Measurements from ENCODE around the gene KDM4B.

DNA sequence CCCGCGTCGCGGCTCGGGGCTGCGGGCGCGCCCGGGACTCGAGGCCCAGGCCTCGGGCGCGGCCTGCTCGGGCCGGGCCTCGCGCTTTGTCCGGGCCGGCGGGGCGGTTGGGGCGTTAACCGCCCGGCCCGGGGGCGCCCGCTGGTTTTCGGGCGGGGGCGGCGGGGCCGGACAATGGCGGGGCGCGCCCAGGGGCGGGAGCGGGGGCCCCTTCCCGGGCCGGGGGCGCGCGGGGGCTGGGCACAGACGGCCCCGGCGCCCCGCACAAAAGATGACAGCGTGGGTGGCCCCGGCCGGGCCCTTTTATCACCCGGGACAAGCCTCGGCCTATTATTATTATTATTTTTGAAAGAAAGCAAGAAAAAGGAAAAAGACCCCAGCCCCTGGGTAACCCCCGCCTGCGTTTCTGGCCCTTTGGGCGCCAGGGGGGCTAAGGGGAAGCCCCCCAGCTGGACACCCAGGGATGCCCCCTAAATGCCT, 419 bp downstream of the KDM4B start:
- TF ChIP-seq, protein P1, sequence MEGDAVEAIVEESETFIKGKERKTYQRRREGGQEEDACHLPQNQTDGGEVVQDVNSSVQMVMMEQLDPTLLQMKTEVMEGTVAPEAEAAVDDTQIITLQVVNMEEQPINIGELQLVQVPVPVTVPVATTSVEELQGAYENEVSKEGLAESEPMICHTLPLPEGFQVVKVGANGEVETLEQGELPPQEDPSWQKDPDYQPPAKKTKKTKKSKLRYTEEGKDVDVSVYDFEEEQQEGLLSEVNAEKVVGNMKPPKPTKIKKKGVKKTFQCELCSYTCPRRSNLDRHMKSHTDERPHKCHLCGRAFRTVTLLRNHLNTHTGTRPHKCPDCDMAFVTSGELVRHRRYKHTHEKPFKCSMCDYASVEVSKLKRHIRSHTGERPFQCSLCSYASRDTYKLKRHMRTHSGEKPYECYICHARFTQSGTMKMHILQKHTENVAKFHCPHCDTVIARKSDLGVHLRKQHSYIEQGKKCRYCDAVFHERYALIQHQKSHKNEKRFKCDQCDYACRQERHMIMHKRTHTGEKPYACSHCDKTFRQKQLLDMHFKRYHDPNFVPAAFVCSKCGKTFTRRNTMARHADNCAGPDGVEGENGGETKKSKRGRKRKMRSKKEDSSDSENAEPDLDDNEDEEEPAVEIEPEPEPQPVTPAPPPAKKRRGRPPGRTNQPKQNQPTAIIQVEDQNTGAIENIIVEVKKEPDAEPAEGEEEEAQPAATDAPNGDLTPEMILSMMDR (IDR thresholded peaks at IDR 0.05), result no peak
- no peak for TF ChIP-seq POLR2A (IDR thresholded peaks at IDR 0.05)

Data from Peyer's patch (tissue), 4 donors.